Measurements from ENCODE around the gene LIPC.
A peak's percentile ranks its signal among the peaks of the same experiment; 100 is the strongest.

LIPC gene

DNA sequence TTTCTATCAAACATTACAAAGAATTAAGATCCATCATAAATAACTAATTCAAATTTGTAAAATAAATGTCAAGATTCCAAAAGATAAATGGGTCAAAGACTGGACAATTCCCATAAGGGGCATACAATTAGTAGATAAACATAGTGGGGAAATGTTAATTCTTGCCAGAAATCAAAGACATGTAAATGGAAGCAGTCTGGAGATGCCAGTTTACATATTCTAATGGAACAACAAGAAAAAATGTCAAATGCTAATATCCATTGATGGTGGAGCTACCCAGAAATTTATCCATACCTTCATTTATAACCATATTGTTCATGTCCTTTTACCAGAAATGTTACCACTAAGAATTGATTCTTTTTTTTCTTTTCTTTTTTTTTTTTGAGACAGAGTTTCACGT, 13.7 kb upstream of the LIPC start:
- TF ChIP-seq GATA2 (IDR thresholded peaks at IDR 0.05; ENCODE audit: low read depth, low read length) = no peak
- no peak for TF ChIP-seq GATA3 (IDR thresholded peaks at IDR 0.05; ENCODE audit: low read depth, low read length)

DNA sequence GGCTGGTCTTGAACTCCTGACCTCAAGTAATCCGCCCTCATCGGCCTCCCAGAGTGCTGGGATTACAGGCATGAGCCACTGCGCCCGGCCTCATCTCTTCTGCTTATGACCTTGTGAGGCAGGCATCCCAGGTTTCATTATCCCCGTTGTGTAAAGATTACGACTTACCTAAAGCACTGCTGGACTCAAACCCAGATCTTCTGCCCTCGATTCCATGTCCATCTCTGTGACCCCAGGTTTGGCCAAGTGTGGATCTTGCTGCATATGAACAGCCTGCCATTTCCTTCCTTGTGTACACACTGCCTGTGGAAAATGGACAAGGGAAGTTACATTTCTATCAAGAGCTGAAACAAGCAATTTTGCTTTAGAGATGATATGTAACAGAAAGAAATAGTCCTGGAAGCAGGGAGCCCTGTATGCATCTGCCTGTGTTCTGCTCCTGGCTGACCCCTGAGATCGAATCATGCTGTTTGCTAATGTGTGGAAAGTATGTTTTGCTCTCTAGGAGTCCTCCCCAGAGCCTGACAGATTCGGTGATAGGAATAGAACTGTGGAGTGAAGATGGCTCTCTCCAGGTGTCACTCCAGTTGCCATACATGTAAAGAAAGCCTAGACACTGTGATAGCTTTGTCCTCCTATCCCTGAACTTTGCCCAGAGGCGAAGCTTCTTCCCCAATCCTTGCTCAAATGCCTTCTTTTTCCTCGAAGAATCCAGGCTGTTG, 11.8 kb upstream of the LIPC start:
- no peak for TF ChIP-seq GATA3 (IDR thresholded peaks at IDR 0.05; ENCODE audit: low read depth, low read length)
- TF ChIP-seq GATA2 (IDR thresholded peaks at IDR 0.05; ENCODE audit: low read depth, low read length) = no peak

DNA sequence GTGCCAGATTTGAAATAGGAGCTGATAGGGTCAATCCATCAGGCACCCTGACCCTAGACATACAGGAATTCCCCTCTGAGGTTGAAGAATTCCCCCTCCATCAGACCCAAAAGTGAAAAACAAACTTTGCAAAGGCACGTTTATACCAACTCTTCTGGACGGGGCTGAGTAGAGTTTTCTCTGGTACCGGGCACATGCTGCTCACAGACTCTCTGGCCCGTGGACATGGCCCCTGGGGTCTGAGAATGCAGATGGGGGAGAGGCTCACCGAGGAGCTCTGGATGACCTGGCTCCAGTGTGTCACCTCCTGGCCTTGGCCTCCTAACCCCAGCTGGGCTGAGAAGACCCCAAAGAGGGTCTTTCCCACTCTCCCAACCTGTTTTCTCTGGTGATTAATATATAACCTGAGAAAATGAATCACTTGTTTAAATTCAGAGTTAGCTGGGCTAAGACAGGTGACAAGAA, 11.2 kb upstream of the LIPC start:
- TF ChIP-seq GATA2 (IDR thresholded peaks at IDR 0.05; ENCODE audit: low read depth, low read length) = no peak
- TF ChIP-seq GATA3 (IDR thresholded peaks at IDR 0.05; ENCODE audit: low read depth, low read length) = no peak

DNA sequence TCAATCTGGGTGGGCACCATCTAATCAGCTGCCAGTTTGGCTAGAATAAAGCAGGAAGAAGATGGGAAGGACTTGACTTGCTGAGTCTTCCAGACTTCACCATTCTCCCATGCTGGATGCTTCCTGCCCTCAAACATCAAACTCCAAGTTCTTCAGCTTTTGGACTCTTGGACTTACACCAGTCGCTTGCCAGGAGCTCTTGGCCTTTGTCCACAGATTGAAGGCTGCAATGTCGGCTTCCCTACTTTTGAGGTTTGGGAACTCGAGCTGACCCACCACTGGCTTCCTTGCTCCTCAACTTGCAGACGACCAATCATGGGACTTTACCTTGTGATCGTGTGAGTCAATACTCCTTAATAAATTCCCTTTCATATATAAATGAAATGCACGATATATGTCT, 8.6 kb upstream of the LIPC start:
- TF ChIP-seq GATA3 (IDR thresholded peaks at IDR 0.05; ENCODE audit: low read depth, low read length) (no peak), GATA2 (IDR thresholded peaks at IDR 0.05; ENCODE audit: low read depth, low read length) (no peak)

DNA sequence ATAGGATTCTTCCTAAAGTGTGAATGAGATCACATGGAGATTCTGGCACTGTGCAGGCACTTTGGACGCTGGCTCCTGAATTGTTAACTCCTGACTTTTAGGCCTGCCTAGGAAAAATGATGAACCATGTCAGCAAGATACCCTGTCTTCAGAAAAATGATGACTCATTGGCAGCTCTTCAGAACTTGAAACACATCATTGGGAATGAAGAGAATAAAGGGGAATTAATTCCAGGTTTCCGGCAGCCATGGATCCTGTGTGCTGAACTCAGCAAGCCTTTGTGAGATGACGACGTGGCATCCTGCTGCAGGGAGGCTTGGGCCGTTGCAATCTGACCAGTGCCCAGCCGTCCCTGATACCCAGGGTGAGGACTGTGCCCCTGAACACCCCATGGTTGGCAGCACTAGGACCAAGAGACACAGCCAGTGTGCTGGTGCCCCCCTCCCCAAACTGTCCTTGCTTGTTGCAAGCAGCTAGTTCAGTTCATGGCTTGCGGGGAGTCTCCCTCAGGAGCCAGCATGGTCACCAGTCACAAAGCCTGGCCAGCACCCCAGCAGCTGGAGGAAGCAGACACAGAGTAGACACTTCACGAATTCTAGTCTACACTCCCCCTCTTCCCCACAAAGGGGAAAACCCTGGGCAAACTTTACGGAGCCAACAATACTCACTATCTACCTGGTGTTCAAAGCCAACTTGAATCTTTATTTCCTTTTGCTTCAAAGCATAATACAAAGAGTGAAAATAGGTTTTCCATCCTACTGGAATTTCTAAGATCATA, 7.8 kb upstream of the LIPC start:
- TF ChIP-seq GATA2 (IDR thresholded peaks at IDR 0.05; ENCODE audit: low read depth, low read length) (no peak), GATA3 (IDR thresholded peaks at IDR 0.05; ENCODE audit: low read depth, low read length) (no peak)

DNA sequence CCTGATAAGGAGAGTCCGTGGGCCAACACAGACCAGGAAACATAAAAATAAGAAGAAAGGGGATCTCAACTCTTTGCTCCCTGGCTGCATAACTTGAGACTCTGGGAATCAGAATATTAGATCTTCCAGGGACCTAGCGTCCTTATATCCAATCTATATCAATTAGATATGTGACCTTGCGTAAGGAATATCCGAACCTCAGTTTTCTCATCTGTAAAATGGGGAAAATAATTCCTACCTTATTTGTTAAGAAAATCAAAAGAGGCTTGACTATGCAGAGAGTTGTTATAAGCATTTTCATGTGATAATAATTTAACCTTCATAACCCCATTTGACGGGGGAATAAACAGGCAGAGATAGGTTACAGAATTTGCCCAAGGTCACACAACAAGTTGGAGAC, 7.1 kb upstream of the LIPC start:
- TF ChIP-seq GATA3 (IDR thresholded peaks at IDR 0.05; ENCODE audit: low read depth, low read length) = no peak
- TF ChIP-seq GATA2 (IDR thresholded peaks at IDR 0.05; ENCODE audit: low read depth, low read length) = no peak

DNA sequence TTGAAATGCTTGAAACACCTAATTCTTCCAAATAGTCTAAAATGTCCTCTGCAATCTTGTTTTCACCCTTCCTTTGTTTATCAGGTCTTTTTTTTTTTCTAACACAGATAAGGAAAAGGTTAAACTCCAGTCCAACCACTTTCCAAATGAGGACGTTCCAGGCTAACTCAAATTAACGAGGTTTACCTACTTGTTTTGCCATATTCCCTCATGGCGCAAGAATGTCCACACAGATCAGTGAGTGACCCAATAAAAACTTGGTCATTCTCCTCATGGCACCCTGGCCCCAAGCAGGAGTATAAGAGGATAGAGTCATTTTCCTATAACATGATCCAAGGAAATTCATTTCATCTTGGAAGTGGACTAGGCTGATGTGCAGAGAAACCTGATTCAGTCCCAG, 6.6 kb upstream of the LIPC start:
- TF ChIP-seq GATA2 (IDR thresholded peaks at IDR 0.05; ENCODE audit: low read depth, low read length) (no peak), GATA3 (IDR thresholded peaks at IDR 0.05; ENCODE audit: low read depth, low read length) (no peak)

DNA sequence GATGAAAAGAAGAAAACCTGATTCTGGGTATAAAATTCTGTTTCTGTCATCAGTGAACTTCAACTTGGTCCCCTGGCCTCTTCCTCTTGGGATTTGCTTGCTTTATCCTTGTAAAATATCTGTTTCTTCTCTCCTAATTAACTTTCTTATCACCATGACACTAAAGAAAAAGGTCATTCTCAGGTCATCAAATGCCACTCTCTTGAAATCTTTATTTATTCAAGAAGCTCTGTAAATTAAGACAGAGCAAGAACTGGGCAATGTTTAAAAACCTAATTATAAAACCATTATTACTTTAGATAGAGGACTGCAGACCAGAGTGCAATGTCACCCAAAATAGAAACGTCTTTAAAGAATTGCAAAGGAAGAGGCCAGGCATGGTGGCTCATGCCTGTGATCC, 6.0 kb upstream of the LIPC start:
- no peak for TF ChIP-seq GATA3 (IDR thresholded peaks at IDR 0.05; ENCODE audit: low read depth, low read length)
- TF ChIP-seq GATA2 (IDR thresholded peaks at IDR 0.05; ENCODE audit: low read depth, low read length) = no peak

DNA sequence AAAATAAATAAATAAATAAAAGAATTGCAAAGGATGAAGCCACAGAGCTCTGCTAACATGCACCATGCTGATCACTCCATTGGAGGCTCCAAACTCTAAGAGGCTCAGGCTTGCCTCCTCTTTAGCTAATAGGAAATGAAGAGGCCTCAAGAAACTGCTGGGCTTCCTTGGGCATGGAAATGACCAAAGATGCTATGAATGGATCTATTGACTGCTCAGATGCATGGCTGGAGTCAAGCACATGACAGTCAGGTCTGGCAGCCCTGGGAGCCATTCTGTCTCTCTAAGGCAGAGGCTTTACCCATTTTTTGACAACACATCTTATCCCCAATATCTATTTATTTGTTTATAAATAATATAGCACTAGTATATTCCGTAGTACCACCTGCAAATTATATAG, 5.3 kb upstream of the LIPC start:
- TF ChIP-seq GATA2 (IDR thresholded peaks at IDR 0.05; ENCODE audit: low read depth, low read length) (no peak), GATA3 (IDR thresholded peaks at IDR 0.05; ENCODE audit: low read depth, low read length) (no peak)

DNA sequence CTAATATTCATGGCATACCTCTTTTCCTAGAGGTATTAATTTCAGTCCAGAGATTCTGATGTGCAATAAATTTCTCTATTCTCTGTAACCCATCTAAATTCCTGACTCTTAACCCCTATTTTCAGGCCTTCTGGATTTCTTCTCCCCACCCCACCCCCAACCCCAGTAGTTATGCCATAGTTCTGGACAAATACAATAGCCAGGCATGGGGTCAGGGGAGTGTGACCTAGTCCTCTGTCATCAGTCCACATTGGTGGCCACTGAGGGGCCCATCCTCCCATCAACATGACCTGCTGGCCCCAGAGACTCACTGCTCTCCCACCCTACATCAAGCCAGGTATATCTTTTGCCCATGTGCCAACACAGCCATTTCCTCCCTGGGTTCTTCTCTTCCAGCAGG, 3.8 kb upstream of the LIPC start:
- TF ChIP-seq GATA3 (IDR thresholded peaks at IDR 0.05; ENCODE audit: low read depth, low read length) (no peak), GATA2 (IDR thresholded peaks at IDR 0.05; ENCODE audit: low read depth, low read length) (no peak)

DNA sequence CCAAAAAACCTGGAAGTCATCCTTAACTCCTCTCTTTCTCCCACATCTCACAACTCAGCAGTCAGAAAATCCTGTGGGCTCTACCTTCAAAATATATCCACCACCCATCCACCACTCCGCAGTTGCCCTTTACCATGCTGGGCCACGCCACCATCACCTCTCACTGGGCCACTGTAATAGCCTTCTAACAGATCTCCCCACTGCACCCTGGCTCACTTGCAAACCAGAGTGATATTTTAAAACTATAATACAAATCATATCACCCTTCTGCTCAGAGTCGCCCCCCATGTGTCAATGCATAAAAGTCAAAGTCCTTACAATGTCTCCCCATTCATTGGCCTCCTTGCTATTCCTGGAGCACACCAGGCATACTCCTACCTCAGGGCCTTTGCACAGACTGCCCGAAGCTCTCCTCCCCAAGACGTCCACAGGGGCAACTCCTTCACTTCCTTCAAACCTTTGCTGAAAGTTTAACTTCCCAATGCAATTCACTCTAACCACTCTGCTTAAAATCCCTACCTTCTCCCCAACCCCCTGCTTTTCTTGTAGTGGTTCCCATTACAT, 1.5 kb upstream of the LIPC start:
- no peak for TF ChIP-seq GATA3 (IDR thresholded peaks at IDR 0.05; ENCODE audit: low read depth, low read length)
- no peak for TF ChIP-seq GATA2 (IDR thresholded peaks at IDR 0.05; ENCODE audit: low read depth, low read length)

DNA sequence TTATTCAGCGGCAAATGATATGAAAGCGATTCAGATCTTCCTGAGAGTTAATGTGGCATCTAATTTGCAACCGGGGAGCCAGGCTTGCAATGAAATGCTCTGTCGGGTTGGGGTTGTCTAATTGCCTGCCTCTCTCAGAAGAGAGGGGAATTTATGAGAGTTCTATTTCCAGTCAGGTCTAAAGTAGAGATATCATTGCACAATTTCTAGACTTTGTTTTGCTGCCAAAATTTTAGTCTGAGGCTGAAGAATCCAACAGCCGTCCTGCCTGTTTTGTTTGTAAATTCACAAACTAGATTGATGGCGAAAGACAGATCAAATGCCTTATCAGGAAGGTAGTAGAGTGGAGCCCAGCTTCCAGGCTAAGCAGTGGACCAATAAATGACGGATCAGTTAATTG, 610 bp downstream of the LIPC start:
- peak; percentile 45; the same call in 1 of the 2 replicates for TF ChIP-seq GATA2 (IDR thresholded peaks at IDR 0.05; ENCODE audit: low read depth, low read length)
- no peak for TF ChIP-seq GATA3 (IDR thresholded peaks at IDR 0.05; ENCODE audit: low read depth, low read length)

DNA sequence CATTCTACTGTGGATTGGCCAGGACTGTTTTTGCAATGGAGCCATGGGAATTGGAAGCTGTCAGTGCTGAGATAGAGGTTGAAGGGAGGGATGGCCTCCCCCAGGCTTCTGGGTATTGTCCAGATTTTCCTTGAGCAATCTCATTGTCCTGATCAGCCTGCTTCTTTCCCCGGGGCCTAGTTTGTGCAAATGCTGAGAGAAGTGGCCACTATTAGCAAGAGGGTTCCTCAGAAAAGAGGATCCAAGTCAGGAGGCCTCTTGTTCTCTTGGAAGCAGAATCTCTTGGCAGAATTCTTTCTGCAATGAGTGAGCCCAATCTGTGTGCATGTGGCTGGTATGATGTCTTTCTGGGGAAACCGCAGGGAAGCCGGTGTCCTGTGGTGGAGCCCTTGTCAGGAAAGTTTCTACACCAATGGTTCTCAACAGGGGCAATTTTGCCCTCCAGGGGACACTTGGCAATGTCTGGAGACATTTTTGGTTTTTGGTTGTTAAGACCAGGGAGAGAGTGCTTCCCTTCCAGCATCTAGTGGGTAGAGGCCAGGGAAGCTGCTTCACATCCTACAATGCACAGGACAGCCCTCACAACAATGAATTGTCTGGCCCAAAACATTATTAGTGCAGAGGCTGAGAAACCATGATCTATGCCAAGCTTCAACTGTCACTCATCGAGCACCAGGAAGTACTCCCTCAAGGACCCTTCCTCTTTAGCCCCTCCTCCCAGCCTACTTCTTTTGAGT, 2.0 kb downstream of the LIPC start:
- TF ChIP-seq GATA2 (IDR thresholded peaks at IDR 0.05; ENCODE audit: low read depth, low read length) = no peak
- TF ChIP-seq GATA3 (IDR thresholded peaks at IDR 0.05; ENCODE audit: low read depth, low read length) = no peak

DNA sequence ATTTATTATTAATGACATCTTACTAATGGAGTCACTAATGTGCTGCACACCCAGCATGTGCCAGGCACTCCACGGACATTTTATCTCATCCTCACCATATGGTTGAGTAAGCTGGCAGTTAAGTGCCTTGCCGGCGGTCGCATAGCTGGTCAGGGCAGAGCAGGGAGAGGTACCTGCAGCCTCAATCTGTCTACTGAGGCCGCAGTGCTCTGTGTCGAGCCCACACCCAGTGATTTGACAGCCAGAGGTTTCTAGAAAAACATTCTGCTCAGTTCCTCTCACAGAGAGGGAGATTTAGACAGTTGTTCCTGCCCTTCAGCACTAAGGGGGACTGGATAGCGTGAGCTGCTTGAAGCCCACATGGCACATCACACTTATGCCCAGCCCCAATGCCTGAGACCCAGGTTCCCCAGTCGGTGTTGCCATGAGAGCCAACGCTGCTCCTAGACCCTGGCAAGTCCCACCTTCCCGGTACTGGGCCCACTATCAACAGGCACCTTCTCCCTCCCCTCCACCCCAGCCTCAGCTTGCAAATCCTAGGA, 2.6 kb downstream of the LIPC start:
- TF ChIP-seq GATA3 (IDR thresholded peaks at IDR 0.05; ENCODE audit: low read depth, low read length) (no peak), GATA2 (IDR thresholded peaks at IDR 0.05; ENCODE audit: low read depth, low read length) (no peak)
